ENCODE results near the gene CAPN5.

DNA sequence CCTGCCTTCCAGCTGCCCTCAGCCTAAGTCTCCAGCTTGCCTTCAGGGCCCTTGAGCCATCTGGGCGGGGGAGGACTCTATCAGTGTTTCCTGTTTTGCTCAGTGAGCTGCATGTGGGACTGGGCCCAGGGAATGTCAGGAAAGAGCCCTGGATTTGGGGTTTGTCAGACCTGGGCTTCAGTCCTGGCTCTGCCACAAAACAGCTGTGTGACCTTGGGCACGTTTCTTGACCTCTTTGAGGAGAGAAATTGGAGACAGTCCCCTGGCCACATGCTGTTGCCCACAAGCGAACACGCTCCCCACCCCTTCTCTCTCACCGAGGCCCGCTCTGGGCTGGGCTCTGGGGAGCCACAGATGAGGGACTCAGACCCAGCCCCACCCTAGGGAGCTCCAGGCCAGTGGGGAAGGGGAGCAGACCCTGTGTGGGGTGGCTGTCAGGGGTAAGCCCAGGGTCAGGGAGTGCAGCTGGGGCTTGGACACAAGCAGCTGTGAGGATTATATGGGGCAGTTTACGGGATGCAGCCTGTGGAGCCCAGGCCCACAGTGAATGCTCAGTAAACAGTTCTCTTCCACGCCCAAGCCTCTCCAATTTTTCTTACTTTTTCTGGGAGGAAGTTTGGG is 73.6 kb downstream of the CAPN5 start:
- TF ChIP-seq, protein P1, sequence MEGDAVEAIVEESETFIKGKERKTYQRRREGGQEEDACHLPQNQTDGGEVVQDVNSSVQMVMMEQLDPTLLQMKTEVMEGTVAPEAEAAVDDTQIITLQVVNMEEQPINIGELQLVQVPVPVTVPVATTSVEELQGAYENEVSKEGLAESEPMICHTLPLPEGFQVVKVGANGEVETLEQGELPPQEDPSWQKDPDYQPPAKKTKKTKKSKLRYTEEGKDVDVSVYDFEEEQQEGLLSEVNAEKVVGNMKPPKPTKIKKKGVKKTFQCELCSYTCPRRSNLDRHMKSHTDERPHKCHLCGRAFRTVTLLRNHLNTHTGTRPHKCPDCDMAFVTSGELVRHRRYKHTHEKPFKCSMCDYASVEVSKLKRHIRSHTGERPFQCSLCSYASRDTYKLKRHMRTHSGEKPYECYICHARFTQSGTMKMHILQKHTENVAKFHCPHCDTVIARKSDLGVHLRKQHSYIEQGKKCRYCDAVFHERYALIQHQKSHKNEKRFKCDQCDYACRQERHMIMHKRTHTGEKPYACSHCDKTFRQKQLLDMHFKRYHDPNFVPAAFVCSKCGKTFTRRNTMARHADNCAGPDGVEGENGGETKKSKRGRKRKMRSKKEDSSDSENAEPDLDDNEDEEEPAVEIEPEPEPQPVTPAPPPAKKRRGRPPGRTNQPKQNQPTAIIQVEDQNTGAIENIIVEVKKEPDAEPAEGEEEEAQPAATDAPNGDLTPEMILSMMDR (IDR thresholded peaks at IDR 0.05; ENCODE audit: low read depth, low read length, missing input control) = no peak
- TF ChIP-seq, protein P2, sequence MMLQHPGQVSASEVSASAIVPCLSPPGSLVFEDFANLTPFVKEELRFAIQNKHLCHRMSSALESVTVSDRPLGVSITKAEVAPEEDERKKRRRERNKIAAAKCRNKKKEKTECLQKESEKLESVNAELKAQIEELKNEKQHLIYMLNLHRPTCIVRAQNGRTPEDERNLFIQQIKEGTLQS (IDR thresholded peaks at IDR 0.05) = no peak

Measured in liver (tissue), 3 donors.